Mucosa of stomach (tissue), 1 donor: Measurements from ENCODE around the gene ACO1.

Experiments
- H3K27me3 ChIP-seq: one replicate; pipeline ENCODE4 v1.7.0; 2013; ENCODE audit warnings: mild to moderate bottlenecking, low read length; ENCODE audit not compliant: control insufficient read depth, insufficient read depth
- H3K36me3 ChIP-seq: one replicate; pipeline ENCODE4 v1.7.0; 2013; ENCODE audit warnings: low read length; ENCODE audit not compliant: control insufficient read depth, insufficient read depth
- H3K4me1 ChIP-seq: one replicate; pipeline ENCODE4 v1.7.0; 2013; ENCODE audit warnings: mild to moderate bottlenecking, low read length; ENCODE audit not compliant: control insufficient read depth, insufficient read depth
- H3K4me3 ChIP-seq: one replicate; pipeline ENCODE4 v1.7.0; 2013; ENCODE audit warnings: low read length
- H3K9ac ChIP-seq: one replicate; pipeline ENCODE4 v1.7.0; 2013; ENCODE audit warnings: mild to moderate bottlenecking, low read length, moderate library complexity
- H3K9me3 ChIP-seq: one replicate; pipeline ENCODE4 v1.7.0; 2013; ENCODE audit warnings: mild to moderate bottlenecking, low read length, moderate library complexity; ENCODE audit not compliant: control insufficient read depth
- donor health status: Pancreatic carcinoma.

The ACO1 gene

GRCh38 chr9:32385885-32386283 is 1.4 kb downstream of the ACO1 start:
- Histone ChIP-seq H3K4me1 (no peaks in the 10 kb centered on the region), H3K9me3 (no peaks in the 10 kb centered on the region), H3K4me3 (no peak overlapping the region), H3K36me3 (no peaks in the 10 kb centered on the region), H3K27me3 (no peaks in the 10 kb centered on the region), H3K9ac (no peak overlapping the region)

- H3K9me3 ChIP-seq, result no peaks in the 10 kb centered on the region
- H3K27me3 ChIP-seq, result no peaks in the 10 kb centered on the region
- no peak overlapping the region for H3K4me3 ChIP-seq
- no peaks in the 10 kb centered on the region for H3K36me3 ChIP-seq
- H3K4me1 ChIP-seq, result no peaks in the 10 kb centered on the region
- H3K9ac ChIP-seq, result no peak overlapping the region
Measured at GRCh38 chr9:32387256-32387655, 2.8 kb downstream of the ACO1 start.

GRCh38 chr9:32389365-32389764 is 4.9 kb downstream of the ACO1 start:
- Histone ChIP-seq H3K4me1 (no peaks in the 10 kb centered on the region), H3K27me3 (no peaks in the 10 kb centered on the region), H3K36me3 (no peaks in the 10 kb centered on the region), H3K4me3 (no peak overlapping the region), H3K9me3 (no peaks in the 10 kb centered on the region), H3K9ac (no peak overlapping the region)

- Histone ChIP-seq H3K36me3 (no peaks in the 10 kb centered on the region), H3K4me1 (no peaks in the 10 kb centered on the region), H3K4me3 (no peak overlapping the region), H3K9ac (no peak overlapping the region), H3K9me3 (no peaks in the 10 kb centered on the region), H3K27me3 (no peaks in the 10 kb centered on the region)
Measured at GRCh38 chr9:32393911-32394310, 9.5 kb downstream of the ACO1 start.

GRCh38 chr9:32394381-32395049 is 10.1 kb downstream of the ACO1 start:
- no peaks in the 10 kb centered on the region for H3K4me1 ChIP-seq

GRCh38 chr9:32395510-32396216 is 11.2 kb downstream of the ACO1 start:
- Histone ChIP-seq H3K27me3 (no peaks in the 10 kb centered on the region), H3K9me3 (no peaks in the 10 kb centered on the region), H3K4me3 (no peak overlapping the region), H3K9ac (no peak overlapping the region), H3K36me3 (no peaks in the 10 kb centered on the region), H3K4me1 (no peaks in the 10 kb centered on the region)

More at GRCh38 chr9:32394381-32395049, 10.1 kb downstream of the ACO1 start:
- Histone ChIP-seq H3K9me3 (no peaks in the 10 kb centered on the region), H3K27me3 (no peaks in the 10 kb centered on the region), H3K4me3 (no peak overlapping the region), H3K9ac (no peak overlapping the region), H3K36me3 (no peaks in the 10 kb centered on the region)

- H3K4me3 ChIP-seq, result no peak overlapping the region
- H3K27me3 ChIP-seq, result no peaks in the 10 kb centered on the region
- H3K36me3 ChIP-seq, result no peaks in the 10 kb centered on the region
- no peaks in the 10 kb centered on the region for H3K4me1 ChIP-seq
- H3K9ac ChIP-seq, result no peak overlapping the region
- H3K9me3 ChIP-seq, result no peaks in the 10 kb centered on the region
Measured at GRCh38 chr9:32398207-32398606, 13.8 kb downstream of the ACO1 start.

- peaks cover 1% of the 10 kb centered on the region for H3K4me1 ChIP-seq
Measured at GRCh38 chr9:32399110-32399815, 14.8 kb downstream of the ACO1 start.

GRCh38 chr9:32401488-32401887 is 17.0 kb downstream of the ACO1 start:
- Histone ChIP-seq H3K36me3 (no peaks in the 10 kb centered on the region), H3K4me3 (no peak overlapping the region), H3K4me1 (peaks cover 10% of the 10 kb centered on the region), H3K9me3 (no peaks in the 10 kb centered on the region), H3K27me3 (no peaks in the 10 kb centered on the region), H3K9ac (no peak overlapping the region)

More at GRCh38 chr9:32399110-32399815, 14.8 kb downstream of the ACO1 start:
- H3K27me3 ChIP-seq, result no peaks in the 10 kb centered on the region
- no peaks in the 10 kb centered on the region for H3K36me3 ChIP-seq
- no peak overlapping the region for H3K4me3 ChIP-seq
- no peak overlapping the region for H3K9ac ChIP-seq
- no peaks in the 10 kb centered on the region for H3K9me3 ChIP-seq

GRCh38 chr9:32403567-32404260 is 19.3 kb downstream of the ACO1 start:
- no peak overlapping the region for H3K9ac ChIP-seq
- no peak overlapping the region for H3K4me3 ChIP-seq
- peaks cover 10% of the 10 kb centered on the region for H3K4me1 ChIP-seq
- H3K27me3 ChIP-seq, result no peaks in the 10 kb centered on the region
- no peaks in the 10 kb centered on the region for H3K36me3 ChIP-seq
- no peaks in the 10 kb centered on the region for H3K9me3 ChIP-seq

GRCh38 chr9:32404402-32404801 is 20.0 kb downstream of the ACO1 start:
- Histone ChIP-seq H3K27me3 (no peaks in the 10 kb centered on the region), H3K4me1 (peaks cover 10% of the 10 kb centered on the region), H3K4me3 (no peak overlapping the region), H3K36me3 (no peaks in the 10 kb centered on the region), H3K9me3 (no peaks in the 10 kb centered on the region), H3K9ac (peak overlapping the region; percentile 53)

- Histone ChIP-seq H3K4me1 (peaks cover 10% of the 10 kb centered on the region), H3K9me3 (no peaks in the 10 kb centered on the region), H3K4me3 (no peak overlapping the region), H3K9ac (peak overlapping the region; percentile 53), H3K27me3 (no peaks in the 10 kb centered on the region), H3K36me3 (no peaks in the 10 kb centered on the region)
Measured at GRCh38 chr9:32404856-32405255, 20.4 kb downstream of the ACO1 start.
